CD4-positive, alpha-beta T cell (primary cell): ENCODE data around the gene ARID3A. TPM values are rescaled to one million over a fixed set of nuclear protein-coding genes. Genes with fewer than 3 reads are reported as not detected.

ENCODE experiments used
- ATAC-seq: fragments of 200-7000 bp; cut with Tn5 transposase; one replicate; pipeline ENCODE4 v1.10.0; 2022; ENCODE audit warnings: mild to moderate bottlenecking; ENCODE audit not compliant: poor library complexity
- CTCF ChIA-PET: fragments of 350-600 bp; sonication (Branson Sonifier 250); formaldehyde crosslinking; loops from one replicate; lab custom pipeline; 2021; ENCODE audit warnings: antibody characterized with exemption, inconsistent platforms; lab: Charles Lee
- POLR2A ChIA-PET: fragments of 350-600 bp; sonication (Branson Sonifier 250); formaldehyde crosslinking; loops from one replicate; lab custom pipeline; 2021; ENCODE audit warnings: antibody characterized with exemption, inconsistent platforms; lab: Charles Lee
- DNase-seq, 14 experiments: peaks; one replicate each; pipeline ENCODE4 v3.0.0-alpha.2; 2013 to 2020; ENCODE audit warnings: mixed read lengths in 2 of 14
- H3K27ac ChIP-seq, 2 donors: one replicate each; pipeline versions ENCODE4 v1.5.1 to v1.7.0; 2013; ENCODE audit warnings: low read length in 2 of 2, low read depth in 1 of 2, mild to moderate bottlenecking in 1 of 2
- H3K27me3 ChIP-seq, 2 experiments: 1 replicate in 1 of 2; 2 replicates in 1 of 2; pipeline versions ENCODE4 v1.6.1 to v1.7.0; 2013; ENCODE audit warnings: low read length in 2 of 2, control low read depth in 1 of 2, mild to moderate bottlenecking in 1 of 2, moderate library complexity in 1 of 2; ENCODE audit not compliant: insufficient read depth in 2 of 2, control insufficient read depth in 1 of 2
- H3K36me3 ChIP-seq: one replicate; pipeline ENCODE4 v1.6.1; 2013; ENCODE audit warnings: low read length, control low read depth; ENCODE audit not compliant: insufficient read depth
- H3K4me1 ChIP-seq: one replicate; pipeline ENCODE4 v1.6.1; 2013; ENCODE audit warnings: low read length, control low read depth; ENCODE audit not compliant: insufficient read depth
- H3K4me3 ChIP-seq: one replicate; pipeline ENCODE4 v1.5.1; 2013; ENCODE audit warnings: mild to moderate bottlenecking, low read length, moderate library complexity
- H3K9me3 ChIP-seq, 2 experiments: 1 replicate in 1 of 2; 2 replicates in 1 of 2; pipeline versions ENCODE4 v1.6.1 to v1.7.0; 2013; ENCODE audit warnings: low read length in 2 of 2, mild to moderate bottlenecking in 2 of 2, control low read depth in 1 of 2, moderate library complexity in 1 of 2; ENCODE audit not compliant: control insufficient read depth in 1 of 2, insufficient read depth in 1 of 2
- H3K27ac Mint-ChIP-seq: one replicate; pipeline ENCODE4 v1.8.0; 2020; ENCODE audit warnings: mixed read lengths
- H3K27me3 Mint-ChIP-seq: one replicate; pipeline ENCODE4 v1.8.0; 2021; ENCODE audit warnings: mixed read lengths
- H3K36me3 Mint-ChIP-seq: one replicate; pipeline ENCODE4 v1.8.0; 2021; ENCODE audit warnings: low read depth, mixed read lengths
- H3K4me1 Mint-ChIP-seq: one replicate; pipeline ENCODE4 v1.8.0; 2021; ENCODE audit warnings: low read depth, mixed read lengths
- H3K4me3 Mint-ChIP-seq: one replicate; pipeline ENCODE4 v1.8.0; 2020; ENCODE audit warnings: mild to moderate bottlenecking, mixed read lengths
- H3K9me3 Mint-ChIP-seq: one replicate; pipeline ENCODE4 v1.8.0; 2020; ENCODE audit warnings: mixed read lengths
- CTCF ChIP-seq: fragments of 200-600 bp; IDR thresholded peaks from one replicate; pipeline ENCODE4 v1.8.0; 2022; ENCODE audit warnings: antibody characterized with exemption, mild to moderate bottlenecking
- intact Hi-C, 2 experiments: fragments of 100-400 bp; cut with DNase I in 1 of 2; cut with micrococcal nuclease in 1 of 2; formaldehyde crosslinking; loops; one replicate each; pipeline versions ENCODE4 v1.15.1 to v1.9.0; 2023 to 2025; cut with DNase I, micrococcal nuclease
- total RNA-seq, 174 experiments: library from RNA in 2 of 174; stranded (reverse) in 2 of 174; gene quantifications; one replicate each; pipeline ENCODE4 v1.2.3 and lab custom pipeline; 2021 to 2026

The ARID3A gene
- total RNA-seq, 2 experiments from 2014 or later, result 3.7 to 4.1 TPM

- no peaks in the 10 kb centered on the region for H3K27me3 ChIP-seq
- DNase-seq (no peak), ATAC-seq (no peak)
- peaks cover 36% of the 10 kb centered on the region for H3K4me1 ChIP-seq
- Mint-ChIP-seq H3K4me3 (no peak overlapping the region), H3K27me3 (peaks cover 3% of the 10 kb centered on the region), H3K9me3 (no peaks in the 10 kb centered on the region), H3K27ac (peak overlapping the region; percentile 98), H3K4me1 (peaks cover 33% of the 10 kb centered on the region), H3K36me3 (peaks cover 50% of the 10 kb centered on the region)
- intact Hi-C loops, result no loop called here
- H3K4me3 ChIP-seq, result no peak overlapping the region
- ChIA-PET POLR2A (interaction anchor here (1.4 to 7.0 kb wide), 4 partner anchors 10 to 33 kb away, joined by 4 to 183 read pairs (median 6); partner anchors contain the start of gene KISS1R), CTCF (no interaction called here)
- no peaks in the 10 kb centered on the region for H3K9me3 ChIP-seq
- TF ChIP-seq CTCF, result no peak
- no peak overlapping the region for H3K27ac ChIP-seq
- H3K36me3 ChIP-seq, result peaks cover 42% of the 10 kb centered on the region
Measured at GRCh38 chr19:896434-896833, 29.4 kb upstream of the ARID3A start.

GRCh38 chr19:896999-897398 lies 28.8 kb upstream of the ARID3A start:
- no peaks in the 10 kb centered on the region for H3K9me3 Mint-ChIP-seq
- peaks cover 33% of the 10 kb centered on the region for H3K4me1 Mint-ChIP-seq
- H3K27me3 Mint-ChIP-seq, result peaks cover 3% of the 10 kb centered on the region
- TF ChIP-seq CTCF, result no peak
- Histone ChIP-seq H3K27me3 (no peaks in the 10 kb centered on the region), H3K36me3 (peaks cover 48% of the 10 kb centered on the region), H3K27ac (no peak overlapping the region), H3K9me3 (no peaks in the 10 kb centered on the region), H3K4me1 (peaks cover 37% of the 10 kb centered on the region), H3K4me3 (no peak overlapping the region)
- peak overlapping the region; percentile 98 for H3K27ac Mint-ChIP-seq
- DNase-seq (no peak), ATAC-seq (no peak)
- no peak overlapping the region for H3K4me3 Mint-ChIP-seq
- H3K36me3 Mint-ChIP-seq, result peaks cover 55% of the 10 kb centered on the region
- CTCF ChIA-PET, result no interaction called here
- POLR2A ChIA-PET, result interaction anchor here (0.9 to 7.0 kb wide), 4 partner anchors 9 to 24 kb away, joined by 3 to 183 read pairs (median 4); partner anchors contain the start of gene KISS1R
- intact Hi-C loops, result no loop called here

GRCh38 chr19:897442-898039 lies 28.3 kb upstream of the ARID3A start:
- Histone ChIP-seq H3K9me3 (no peaks in the 10 kb centered on the region), H3K36me3 (peaks cover 50% of the 10 kb centered on the region), H3K4me3 (no peak overlapping the region), H3K27me3 (no peaks in the 10 kb centered on the region), H3K27ac (no peak overlapping the region), H3K4me1 (peaks cover 37% of the 10 kb centered on the region)
- Mint-ChIP-seq H3K9me3 (no peaks in the 10 kb centered on the region), H3K27ac (no peak overlapping the region), H3K36me3 (peaks cover 59% of the 10 kb centered on the region), H3K4me3 (no peak overlapping the region), H3K27me3 (peaks cover 3% of the 10 kb centered on the region), H3K4me1 (peaks cover 33% of the 10 kb centered on the region)
- DNase-seq (no peak), ATAC-seq (no peak)
- TF ChIP-seq CTCF, result no peak
- ChIA-PET POLR2A (interaction anchor here (0.9 to 7.0 kb wide), 4 partner anchors 9 to 23 kb away, joined by 3 to 183 read pairs (median 4); partner anchors contain the start of gene KISS1R), CTCF (no interaction called here)
- intact Hi-C loops, result no loop called here
